GM21367 (cell line): ENCODE measurements around the gene SLC23A2.

ENCODE experiments used
- ATAC-seq: cut with Tn5 transposase; IDR thresholded peaks from one replicate; pipeline ENCODE4 v1.9.1; 2021; ENCODE audit not compliant: unreplicated experiment

Gene SLC23A2

GRCh38 chr20:4821590-4821989 lies 179.7 kb downstream of the SLC23A2 start:
- no peak for ATAC-seq

DNA sequence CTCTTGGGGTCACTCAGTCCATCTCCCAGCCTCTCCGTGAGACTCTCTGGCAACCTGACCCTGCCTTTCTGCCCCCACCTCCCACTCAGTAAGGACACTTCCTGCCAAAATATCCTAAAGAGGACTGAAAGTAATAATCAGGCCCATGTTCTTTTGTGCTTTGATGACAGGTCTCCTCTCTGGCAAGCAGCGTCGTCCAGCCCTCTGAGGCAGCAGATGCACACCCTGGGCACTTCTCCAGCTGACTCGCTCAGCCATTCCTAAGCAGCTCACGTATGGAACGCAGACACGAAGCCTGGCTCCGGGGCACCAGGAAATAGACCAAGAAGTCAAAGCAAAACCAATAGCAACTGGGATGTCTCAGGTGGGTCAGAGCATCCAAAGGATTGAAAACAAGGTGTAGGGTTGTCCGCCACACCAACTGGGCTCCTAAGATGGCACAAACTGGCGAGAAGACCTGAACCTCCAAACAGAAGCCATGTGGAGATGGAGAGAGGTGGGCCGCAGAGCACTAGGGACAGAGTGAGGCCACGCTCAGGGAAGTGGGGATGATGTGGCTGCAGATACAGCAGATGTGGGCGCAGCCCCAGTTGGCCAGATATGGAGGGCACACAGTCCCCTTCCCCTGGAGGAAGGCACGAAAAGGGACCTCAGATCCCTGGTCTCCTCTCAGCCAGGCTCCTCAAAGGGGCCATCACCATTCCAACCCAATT lies 180.3 kb downstream of the SLC23A2 start:
- no peak for ATAC-seq

GRCh38 chr20:4819901-4820300 lies 181.4 kb downstream of the SLC23A2 start:
- ATAC-seq: no peak

- no peak for ATAC-seq
These were observed 184.1 kb downstream of the SLC23A2 start for GRCh38 chr20:4817230-4817671.

DNA sequence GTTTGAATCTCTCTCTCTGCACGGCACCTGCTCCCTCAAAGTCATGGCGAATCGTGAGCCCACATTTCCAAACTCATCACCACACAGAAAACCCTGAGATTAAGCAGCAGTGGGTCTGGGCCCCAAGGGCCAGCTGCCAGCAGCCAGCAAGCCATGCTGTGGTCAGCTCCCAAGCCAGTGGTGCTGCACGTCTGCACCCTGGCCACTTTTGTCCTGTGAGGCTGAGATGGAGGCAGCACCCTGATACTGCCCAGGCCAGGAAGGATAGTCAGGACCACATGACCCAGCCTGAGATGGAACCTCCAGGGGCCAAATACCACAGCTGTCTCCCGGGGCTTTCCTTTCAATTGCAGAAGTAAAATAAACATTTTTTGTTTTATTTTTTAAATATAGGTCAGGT lies 185.7 kb downstream of the SLC23A2 start:
- ATAC-seq: no peak

DNA sequence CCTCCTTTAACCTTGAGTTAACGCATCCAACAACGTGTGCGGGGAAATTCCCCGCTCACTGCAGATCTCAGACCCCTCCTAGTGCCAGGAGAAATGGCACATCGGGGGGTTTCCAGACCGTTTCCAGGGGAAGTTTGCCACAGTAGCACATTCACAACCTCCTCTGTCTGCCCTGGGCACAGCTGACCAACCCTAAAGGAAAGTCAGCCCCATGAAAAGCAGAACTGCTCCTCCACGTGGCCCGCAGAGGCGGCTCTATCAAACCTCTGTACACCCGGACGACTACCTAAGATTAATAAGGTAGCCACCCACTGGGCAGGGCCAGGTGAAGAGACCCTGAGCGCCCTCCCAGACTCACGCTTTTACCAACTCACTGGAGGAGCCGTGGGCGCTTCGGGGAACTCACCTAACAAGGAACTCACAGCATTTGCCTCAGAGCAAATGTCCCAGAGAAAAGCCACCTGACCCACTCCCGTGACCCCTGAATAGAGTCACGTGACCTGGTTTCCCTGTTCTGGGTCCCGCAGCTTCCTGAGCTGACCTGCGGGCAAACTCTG lies 186.5 kb downstream of the SLC23A2 start:
- ATAC-seq: peak; percentile 39

GRCh38 chr20:4813863-4814695 lies 187.2 kb downstream of the SLC23A2 start:
- ATAC-seq: peak; percentile 36

- ATAC-seq: peak; percentile 21
These were observed 188.0 kb downstream of the SLC23A2 start for GRCh38 chr20:4813076-4813862.

GRCh38 chr20:4812641-4813075 lies 188.7 kb downstream of the SLC23A2 start:
- ATAC-seq: no peak

GRCh38 chr20:4812216-4812615 lies 189.1 kb downstream of the SLC23A2 start:
- no peak for ATAC-seq

DNA sequence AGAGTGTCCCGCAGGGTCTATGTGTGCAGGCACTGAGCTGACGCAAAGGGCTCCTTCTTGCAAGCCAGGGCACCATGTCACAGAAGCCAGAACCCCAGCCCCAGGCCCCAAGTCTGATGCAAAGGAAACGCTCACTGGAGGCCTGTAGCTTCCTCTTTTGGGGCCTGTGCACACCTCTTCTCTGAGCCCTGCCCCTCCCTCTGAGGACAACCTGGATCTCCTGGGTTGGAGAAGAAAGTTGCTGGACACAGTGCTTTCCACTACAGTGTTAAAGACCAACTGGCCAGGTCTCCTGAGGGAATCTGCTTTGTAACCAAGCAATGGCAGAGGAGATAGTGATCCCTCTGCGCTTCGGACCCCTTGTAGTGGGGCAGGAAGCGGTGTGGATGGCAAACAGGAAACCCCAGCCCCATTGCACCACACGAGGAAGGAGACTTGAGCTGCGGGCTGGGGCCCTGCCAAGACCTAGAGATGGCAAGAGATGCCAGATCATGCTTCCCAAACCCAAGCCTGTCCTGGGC lies 189.6 kb downstream of the SLC23A2 start:
- ATAC-seq: no peak

GRCh38 chr20:4811257-4811656 lies 190.1 kb downstream of the SLC23A2 start:
- no peak for ATAC-seq

- no peak for ATAC-seq
These were observed 190.8 kb downstream of the SLC23A2 start for GRCh38 chr20:4810426-4811019.

DNA sequence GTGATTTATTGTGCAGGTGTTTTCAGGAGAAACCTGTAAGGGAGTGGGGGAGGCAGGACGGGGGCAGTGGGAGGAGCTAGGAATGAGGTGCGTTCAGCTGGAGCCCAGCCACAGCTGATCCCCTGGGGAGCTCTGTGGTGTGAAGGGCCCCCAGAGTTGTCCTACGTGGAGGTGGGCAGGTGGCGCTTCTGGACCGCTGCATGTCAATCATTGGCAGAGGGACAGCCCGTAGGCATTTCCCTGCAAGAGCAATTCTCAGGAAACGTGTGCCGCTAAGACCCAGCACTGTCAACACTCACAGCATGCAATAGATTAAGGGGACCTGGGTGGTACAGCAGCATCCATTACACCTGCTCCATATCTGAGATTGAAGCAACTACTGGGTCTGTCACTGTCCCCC lies 191.6 kb downstream of the SLC23A2 start:
- no peak for ATAC-seq

DNA sequence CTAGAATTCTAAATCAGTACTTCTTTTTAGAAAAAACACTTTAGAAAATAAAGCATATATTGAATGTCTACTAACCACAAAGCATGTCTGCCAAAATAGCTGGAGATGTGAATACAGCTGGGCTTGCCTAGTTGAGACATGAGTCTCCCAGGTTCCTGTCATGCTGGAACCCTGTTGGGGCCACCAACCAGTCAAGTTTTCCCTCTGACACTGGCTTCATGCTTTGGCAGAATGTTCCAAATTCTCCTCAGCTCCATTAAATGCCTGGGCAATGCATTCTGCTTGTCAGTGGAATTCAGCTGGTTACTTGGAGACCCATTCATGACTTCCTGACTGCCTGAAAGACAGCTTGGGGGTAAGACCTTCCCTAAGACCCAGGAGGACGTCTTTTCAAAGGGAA lies 192.4 kb downstream of the SLC23A2 start:
- ATAC-seq: no peak

DNA sequence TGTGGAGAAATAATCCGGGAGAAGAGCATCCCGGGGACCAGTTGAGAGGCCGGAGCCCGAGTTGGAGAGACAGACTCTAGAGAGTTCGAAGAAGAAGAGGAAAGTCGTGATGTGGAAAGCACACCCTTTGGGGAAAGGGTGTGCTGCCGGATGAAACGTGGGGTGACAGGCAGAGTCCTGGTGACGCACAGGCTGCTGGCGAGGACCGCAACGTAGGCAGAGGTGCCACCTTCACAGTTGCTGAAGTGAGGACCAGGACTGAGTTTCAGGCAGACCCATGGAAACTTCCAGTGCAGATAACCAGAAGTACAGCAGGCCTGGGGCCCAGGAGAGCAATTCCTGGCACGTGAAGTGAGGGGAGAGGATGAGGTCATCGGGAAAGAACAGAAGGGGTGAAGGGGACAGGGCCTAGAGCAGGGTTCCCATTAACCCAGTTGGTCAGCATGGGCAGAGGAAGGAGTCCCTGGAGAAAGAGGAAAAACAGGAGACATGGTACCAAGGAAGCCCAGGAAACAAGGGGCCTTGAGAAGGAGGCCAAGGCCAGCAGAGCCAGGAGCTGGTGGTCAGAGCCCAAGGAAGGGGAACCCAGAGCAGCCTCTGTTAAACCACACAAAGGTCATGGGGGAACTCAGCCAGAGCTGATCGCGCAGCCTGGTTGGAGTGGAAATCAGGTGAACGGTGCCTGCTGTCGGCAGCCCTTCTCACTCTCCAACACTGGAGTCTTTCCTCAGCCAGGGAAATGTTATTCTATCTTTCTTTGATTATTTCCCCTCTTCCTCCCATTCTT lies 195.5 kb downstream of the SLC23A2 start:
- ATAC-seq: no peak

DNA sequence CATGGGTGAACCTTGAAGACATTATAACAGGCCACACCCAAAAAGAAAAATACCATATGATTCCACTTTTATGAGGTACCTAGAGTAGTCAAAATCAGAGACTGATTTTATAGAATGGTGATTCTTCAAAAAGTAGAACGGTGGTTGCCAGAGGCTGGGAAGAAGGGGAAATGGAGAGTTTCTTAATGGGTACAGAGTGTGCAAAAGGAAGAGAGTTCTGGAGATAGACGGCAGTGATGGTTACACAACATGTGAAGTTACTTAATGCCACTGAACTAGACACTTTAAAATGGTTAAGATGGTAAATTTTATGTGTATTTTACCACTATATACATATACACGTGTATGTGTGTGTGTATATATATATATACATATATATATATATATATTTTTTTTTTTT lies 198.8 kb downstream of the SLC23A2 start:
- no peak for ATAC-seq
